GM23338 (cell line): Measurements from ENCODE around the gene OSBPL6.

ENCODE experiments used
- EZH2phosphoT487 ChIP-seq: fragments of 200-600 bp; sonication (generic); IDR thresholded peaks from one replicate; pipeline ENCODE4 v1.8.1; 2018; ENCODE audit warnings: antibody characterized with exemption; ENCODE audit not compliant: unreplicated experiment
- TF ChIP-seq, protein P1 (sequence below), 2 experiments: fragments of 200-600 bp in 1 of 2; sonication (generic) in 1 of 2; conservative IDR thresholded peaks; 2 replicates each; pipeline versions ENCODE4 v1.5.1 to v1.6.1; 2016 to 2017; ENCODE audit warnings: antibody characterized with exemption in 2 of 2, low read depth in 2 of 2, mild to moderate bottlenecking in 2 of 2, moderate library complexity in 1 of 2
- TF ChIP-seq, protein P2 (sequence below): IDR thresholded peaks from one replicate; pipeline ENCODE4 v1.6.1; 2018; ENCODE audit warnings: antibody characterized with exemption; ENCODE audit not compliant: unreplicated experiment

DNA sequence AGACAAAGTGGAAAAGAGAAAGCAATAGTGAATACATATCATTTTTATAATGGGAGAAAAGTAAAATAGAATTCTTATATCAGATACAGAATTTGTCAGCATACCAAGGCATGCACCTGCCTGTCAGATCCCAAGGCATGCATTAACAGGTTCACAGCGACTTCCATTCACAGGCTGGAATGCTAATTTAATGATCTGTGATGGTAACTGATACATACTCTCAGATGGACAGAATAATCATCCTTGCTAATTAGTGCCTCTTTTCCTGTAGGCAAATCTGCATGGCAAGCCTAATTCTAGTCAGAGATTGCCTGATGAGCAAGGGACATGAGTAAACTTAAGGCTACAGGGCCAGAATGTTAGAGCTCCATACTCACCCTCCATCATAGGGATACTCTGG, 180.6 kb downstream of the OSBPL6 start:
- TF ChIP-seq, protein P1, sequence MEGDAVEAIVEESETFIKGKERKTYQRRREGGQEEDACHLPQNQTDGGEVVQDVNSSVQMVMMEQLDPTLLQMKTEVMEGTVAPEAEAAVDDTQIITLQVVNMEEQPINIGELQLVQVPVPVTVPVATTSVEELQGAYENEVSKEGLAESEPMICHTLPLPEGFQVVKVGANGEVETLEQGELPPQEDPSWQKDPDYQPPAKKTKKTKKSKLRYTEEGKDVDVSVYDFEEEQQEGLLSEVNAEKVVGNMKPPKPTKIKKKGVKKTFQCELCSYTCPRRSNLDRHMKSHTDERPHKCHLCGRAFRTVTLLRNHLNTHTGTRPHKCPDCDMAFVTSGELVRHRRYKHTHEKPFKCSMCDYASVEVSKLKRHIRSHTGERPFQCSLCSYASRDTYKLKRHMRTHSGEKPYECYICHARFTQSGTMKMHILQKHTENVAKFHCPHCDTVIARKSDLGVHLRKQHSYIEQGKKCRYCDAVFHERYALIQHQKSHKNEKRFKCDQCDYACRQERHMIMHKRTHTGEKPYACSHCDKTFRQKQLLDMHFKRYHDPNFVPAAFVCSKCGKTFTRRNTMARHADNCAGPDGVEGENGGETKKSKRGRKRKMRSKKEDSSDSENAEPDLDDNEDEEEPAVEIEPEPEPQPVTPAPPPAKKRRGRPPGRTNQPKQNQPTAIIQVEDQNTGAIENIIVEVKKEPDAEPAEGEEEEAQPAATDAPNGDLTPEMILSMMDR (conservative IDR thresholded peaks at IDR 0.05; ENCODE audit: low read depth in 2 of 2) = no peak
- TF ChIP-seq EZH2phosphoT487 = no peak
- TF ChIP-seq, protein P2, sequence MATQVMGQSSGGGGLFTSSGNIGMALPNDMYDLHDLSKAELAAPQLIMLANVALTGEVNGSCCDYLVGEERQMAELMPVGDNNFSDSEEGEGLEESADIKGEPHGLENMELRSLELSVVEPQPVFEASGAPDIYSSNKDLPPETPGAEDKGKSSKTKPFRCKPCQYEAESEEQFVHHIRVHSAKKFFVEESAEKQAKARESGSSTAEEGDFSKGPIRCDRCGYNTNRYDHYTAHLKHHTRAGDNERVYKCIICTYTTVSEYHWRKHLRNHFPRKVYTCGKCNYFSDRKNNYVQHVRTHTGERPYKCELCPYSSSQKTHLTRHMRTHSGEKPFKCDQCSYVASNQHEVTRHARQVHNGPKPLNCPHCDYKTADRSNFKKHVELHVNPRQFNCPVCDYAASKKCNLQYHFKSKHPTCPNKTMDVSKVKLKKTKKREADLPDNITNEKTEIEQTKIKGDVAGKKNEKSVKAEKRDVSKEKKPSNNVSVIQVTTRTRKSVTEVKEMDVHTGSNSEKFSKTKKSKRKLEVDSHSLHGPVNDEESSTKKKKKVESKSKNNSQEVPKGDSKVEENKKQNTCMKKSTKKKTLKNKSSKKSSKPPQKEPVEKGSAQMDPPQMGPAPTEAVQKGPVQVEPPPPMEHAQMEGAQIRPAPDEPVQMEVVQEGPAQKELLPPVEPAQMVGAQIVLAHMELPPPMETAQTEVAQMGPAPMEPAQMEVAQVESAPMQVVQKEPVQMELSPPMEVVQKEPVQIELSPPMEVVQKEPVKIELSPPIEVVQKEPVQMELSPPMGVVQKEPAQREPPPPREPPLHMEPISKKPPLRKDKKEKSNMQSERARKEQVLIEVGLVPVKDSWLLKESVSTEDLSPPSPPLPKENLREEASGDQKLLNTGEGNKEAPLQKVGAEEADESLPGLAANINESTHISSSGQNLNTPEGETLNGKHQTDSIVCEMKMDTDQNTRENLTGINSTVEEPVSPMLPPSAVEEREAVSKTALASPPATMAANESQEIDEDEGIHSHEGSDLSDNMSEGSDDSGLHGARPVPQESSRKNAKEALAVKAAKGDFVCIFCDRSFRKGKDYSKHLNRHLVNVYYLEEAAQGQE = no peak
